HCT116 (cell line): ENCODE data around the gene MIA2. TPM values are rescaled to one million over a fixed set of nuclear protein-coding genes. Genes with fewer than 3 reads are reported as not detected.
"Not testable (repeated sequence)": the region's sequence is repeated elsewhere in the genome, so short reads cannot be mapped to it uniquely, and the experiment has no call there.

Experiments
- ATAC-seq: fragments of 200-7000 bp; cut with Tn5 transposase; 2 replicates; pipeline ENCODE4 v1.9.1; 2020; ENCODE audit warnings: mild to moderate bottlenecking, moderate library complexity
- BruUV-seq: library from RNA; stranded (reverse); fragments of 400-500 nt; replicated peaks from 2 replicates; lab custom pipeline; 2021; lab: Mats Ljungman, UMichigan
- CTCF ChIA-PET: fragments of 300-600 bp; sonication (Branson Sonifier 250); formaldehyde crosslinking; loops from one replicate; lab custom pipeline; 2021; ENCODE audit warnings: antibody characterized with exemption; lab: Charles Lee
- POLR2A ChIA-PET: fragments of 300-600, 350-600 bp; sonication (Branson Sonifier 250); formaldehyde crosslinking; loops from one replicate; lab custom pipeline; 2021; ENCODE audit warnings: antibody characterized with exemption; lab: Charles Lee
- RAD21 ChIA-PET, 2 experiments: fragments of 300-600 bp; sonication (Branson Sonifier 250); formaldehyde crosslinking; loops; one replicate each; lab custom pipeline; 2023; ENCODE audit warnings: low total read pairs in 2 of 2; ENCODE audit not compliant: uncharacterized antibody in 2 of 2, unreplicated experiment in 2 of 2, low non-redundant PET in 1 of 2; lab: Charles Lee
- DNase-seq: peaks from one replicate; pipeline ENCODE4 v3.0.0-alpha.2; 2010; ENCODE audit warnings: low read depth, low spot score
- H2AFZ ChIP-seq: fragments of 200-600 bp; shearing (Covaris generic), sonication (generic); 2 replicates; pipeline ENCODE4 v1.6.1; 2017; ENCODE audit warnings: low read depth, mixed run types, mixed read lengths, antibody characterized with exemption, low read length; ENCODE audit not compliant: poor library complexity, severe bottlenecking
- H3K27ac ChIP-seq: 2 replicates; pipeline ENCODE4 v1.5.1; 2012; ENCODE audit warnings: low read depth, low read length
- H3K27me3 ChIP-seq: fragments of 200-600 bp; sonication (generic); 2 replicates; pipeline ENCODE4 v1.6.1; 2016; ENCODE audit warnings: mixed run types, low read length, mixed read lengths; ENCODE audit not compliant: insufficient read depth
- H3K36me3 ChIP-seq, 2 experiments: fragments of 200-500 bp in 1 of 2; fragments of 200-600 bp in 1 of 2; sonication (Bioruptor generic) in 1 of 2; sonication (generic) in 1 of 2; 2 replicates each; pipeline versions ENCODE4 v1.5.1 to v1.6.1; 2014 to 2016; ENCODE audit warnings: low read length in 2 of 2, inconsistent platforms in 1 of 2, mixed read lengths in 1 of 2, mixed run types in 1 of 2; ENCODE audit not compliant: insufficient read depth in 2 of 2, control insufficient read depth in 1 of 2
- H3K4me1 ChIP-seq, 2 experiments: fragments of 200-600 bp in 1 of 2; sonication (generic) in 1 of 2; 2 replicates each; pipeline versions ENCODE4 v1.5.1 to v1.6.1; 2012 to 2017; ENCODE audit warnings: low read length in 2 of 2, inconsistent platforms in 1 of 2, mild to moderate bottlenecking in 1 of 2, mixed read lengths in 1 of 2, mixed run types in 1 of 2, moderate library complexity in 1 of 2; ENCODE audit not compliant: insufficient read depth in 2 of 2, control insufficient read depth in 1 of 2
- H3K4me2 ChIP-seq: fragments of 200-600 bp; sonication (generic); 2 replicates; pipeline ENCODE4 v1.6.1; 2017; ENCODE audit warnings: mixed run types, low read length, mixed read lengths
- H3K4me3 ChIP-seq, 2 experiments: fragments of 200-600 bp in 1 of 2; sonication (generic) in 1 of 2; replicated peaks in 1 of 2; 2 replicates each; pipeline ENCODE4 v1.5.1; 2011 to 2016; ENCODE audit warnings: low read length in 2 of 2, control low read depth in 1 of 2, low read depth in 1 of 2, mild to moderate bottlenecking in 1 of 2, mixed read lengths in 1 of 2, mixed run types in 1 of 2
- H3K79me2 ChIP-seq: fragments of 200-600 bp; sonication (generic); 2 replicates; pipeline ENCODE4 v1.6.1; 2017; ENCODE audit warnings: mild to moderate bottlenecking, mixed run types, low read length, moderate library complexity, mixed read lengths; ENCODE audit not compliant: insufficient read depth
- H3K9ac ChIP-seq: fragments of 200-600 bp; sonication (generic); 2 replicates; pipeline ENCODE4 v1.6.1; 2016; ENCODE audit warnings: low read length, mixed read lengths
- H3K9me2 ChIP-seq: fragments of 200-600 bp; sonication (generic), shearing (Covaris generic); 2 replicates; pipeline ENCODE4 v1.6.1; 2017; ENCODE audit warnings: mixed run types, mild to moderate bottlenecking, moderate library complexity; ENCODE audit not compliant: insufficient read depth
- H3K9me3 ChIP-seq, 2 experiments: fragments of 200-500 bp in 1 of 2; fragments of 200-600 bp in 1 of 2; sonication (Bioruptor generic) in 1 of 2; sonication (generic) in 1 of 2; 2 replicates each; pipeline ENCODE4 v1.6.1; 2014 to 2017; ENCODE audit warnings: low read length in 2 of 2, mixed read lengths in 2 of 2, inconsistent platforms in 1 of 2, low read depth in 1 of 2, mild to moderate bottlenecking in 1 of 2, mixed run types in 1 of 2, moderate library complexity in 1 of 2; ENCODE audit not compliant: control insufficient read depth in 1 of 2, insufficient read depth in 1 of 2
- H4K20me1 ChIP-seq: fragments of 200-600 bp; sonication (generic), shearing (Covaris generic); 2 replicates; pipeline ENCODE4 v1.6.1; 2017; ENCODE audit warnings: mixed run types, mild to moderate bottlenecking, moderate library complexity; ENCODE audit not compliant: insufficient read depth
- CBX3 ChIP-seq: IDR thresholded peaks from 2 replicates; pipeline ENCODE4 v1.6.1; 2012; ENCODE audit warnings: low read depth
- EZH2 ChIP-seq: fragments of 200-600 bp; sonication (generic); IDR thresholded peaks from 2 replicates; pipeline ENCODE4 v1.6.1; 2017; ENCODE audit warnings: antibody characterized with exemption, mixed run types
- TCF7L2 ChIP-seq: IDR thresholded peaks from 2 replicates; pipeline ENCODE4 v1.7.0; 2011; ENCODE audit warnings: borderline replicate concordance, inconsistent platforms; ENCODE audit not compliant: insufficient read depth, insufficient read length; ENCODE audit errors: extremely low read depth
- intact Hi-C: fragments of 100-400 bp; cut with micrococcal nuclease; formaldehyde crosslinking; loops from 2 replicates; pipeline ENCODE4 v1.10.0; 2022
- total RNA-seq: library from RNA; stranded (reverse); gene quantifications from one replicate; pipeline ENCODE4 v1.2.1, GENCODE V29; 2021; ENCODE audit not compliant: unreplicated experiment
- TF ChIP-seq, protein P1 (sequence below): IDR thresholded peaks from 2 replicates; pipeline ENCODE4 v1.6.1; 2011; ENCODE audit warnings: mild to moderate bottlenecking, low read length, moderate library complexity; ENCODE audit not compliant: insufficient replicate concordance; ENCODE audit errors: extremely low read depth
- TF ChIP-seq, protein P2 (sequence below): IDR thresholded peaks from 2 replicates; pipeline ENCODE4 v1.6.1; 2012; ENCODE audit warnings: low read depth

MIA2 gene
- total RNA-seq, 1 experiment from 2014 or later = 31.1 TPM

- ATAC-seq (no peak), DNase-seq (no peak)
- TF ChIP-seq, protein P1, sequence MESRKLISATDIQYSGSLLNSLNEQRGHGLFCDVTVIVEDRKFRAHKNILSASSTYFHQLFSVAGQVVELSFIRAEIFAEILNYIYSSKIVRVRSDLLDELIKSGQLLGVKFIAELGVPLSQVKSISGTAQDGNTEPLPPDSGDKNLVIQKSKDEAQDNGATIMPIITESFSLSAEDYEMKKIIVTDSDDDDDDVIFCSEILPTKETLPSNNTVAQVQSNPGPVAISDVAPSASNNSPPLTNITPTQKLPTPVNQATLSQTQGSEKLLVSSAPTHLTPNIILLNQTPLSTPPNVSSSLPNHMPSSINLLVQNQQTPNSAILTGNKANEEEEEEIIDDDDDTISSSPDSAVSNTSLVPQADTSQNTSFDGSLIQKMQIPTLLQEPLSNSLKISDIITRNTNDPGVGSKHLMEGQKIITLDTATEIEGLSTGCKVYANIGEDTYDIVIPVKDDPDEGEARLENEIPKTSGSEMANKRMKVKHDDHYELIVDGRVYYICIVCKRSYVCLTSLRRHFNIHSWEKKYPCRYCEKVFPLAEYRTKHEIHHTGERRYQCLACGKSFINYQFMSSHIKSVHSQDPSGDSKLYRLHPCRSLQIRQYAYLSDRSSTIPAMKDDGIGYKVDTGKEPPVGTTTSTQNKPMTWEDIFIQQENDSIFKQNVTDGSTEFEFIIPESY = no peak
- TF ChIP-seq TCF7L2 (no peak), EZH2 (no peak), CBX3 (no peak)
- TF ChIP-seq, protein P2, sequence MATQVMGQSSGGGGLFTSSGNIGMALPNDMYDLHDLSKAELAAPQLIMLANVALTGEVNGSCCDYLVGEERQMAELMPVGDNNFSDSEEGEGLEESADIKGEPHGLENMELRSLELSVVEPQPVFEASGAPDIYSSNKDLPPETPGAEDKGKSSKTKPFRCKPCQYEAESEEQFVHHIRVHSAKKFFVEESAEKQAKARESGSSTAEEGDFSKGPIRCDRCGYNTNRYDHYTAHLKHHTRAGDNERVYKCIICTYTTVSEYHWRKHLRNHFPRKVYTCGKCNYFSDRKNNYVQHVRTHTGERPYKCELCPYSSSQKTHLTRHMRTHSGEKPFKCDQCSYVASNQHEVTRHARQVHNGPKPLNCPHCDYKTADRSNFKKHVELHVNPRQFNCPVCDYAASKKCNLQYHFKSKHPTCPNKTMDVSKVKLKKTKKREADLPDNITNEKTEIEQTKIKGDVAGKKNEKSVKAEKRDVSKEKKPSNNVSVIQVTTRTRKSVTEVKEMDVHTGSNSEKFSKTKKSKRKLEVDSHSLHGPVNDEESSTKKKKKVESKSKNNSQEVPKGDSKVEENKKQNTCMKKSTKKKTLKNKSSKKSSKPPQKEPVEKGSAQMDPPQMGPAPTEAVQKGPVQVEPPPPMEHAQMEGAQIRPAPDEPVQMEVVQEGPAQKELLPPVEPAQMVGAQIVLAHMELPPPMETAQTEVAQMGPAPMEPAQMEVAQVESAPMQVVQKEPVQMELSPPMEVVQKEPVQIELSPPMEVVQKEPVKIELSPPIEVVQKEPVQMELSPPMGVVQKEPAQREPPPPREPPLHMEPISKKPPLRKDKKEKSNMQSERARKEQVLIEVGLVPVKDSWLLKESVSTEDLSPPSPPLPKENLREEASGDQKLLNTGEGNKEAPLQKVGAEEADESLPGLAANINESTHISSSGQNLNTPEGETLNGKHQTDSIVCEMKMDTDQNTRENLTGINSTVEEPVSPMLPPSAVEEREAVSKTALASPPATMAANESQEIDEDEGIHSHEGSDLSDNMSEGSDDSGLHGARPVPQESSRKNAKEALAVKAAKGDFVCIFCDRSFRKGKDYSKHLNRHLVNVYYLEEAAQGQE = no peak
- Histone ChIP-seq H3K4me2 (no peak overlapping the region), H3K27ac (no peak overlapping the region), H3K9ac (no peak overlapping the region), H3K27me3 (no peaks in the 10 kb centered on the region), H2AFZ (no peak overlapping the region), H3K4me1 (peaks cover 0 to 2% of the 10 kb centered on the region in 2 experiments; a peak in 1 of 4 replicates), H3K36me3 (no peaks in the 10 kb centered on the region; a peak in 1 of 4 replicates), H3K79me2 (peaks cover 51% of the 10 kb centered on the region), H3K9me3 (no peaks in the 10 kb centered on the region), H3K4me3 (no peak overlapping the region), H4K20me1 (no peaks in the 10 kb centered on the region), H3K9me2 (no peaks in the 10 kb centered on the region)
- intact Hi-C loops = no loop called here
- no TSS peak for BruUV-seq
- CTCF ChIA-PET = no interaction called here
- RAD21 ChIA-PET = no interaction called here
- POLR2A ChIA-PET = no interaction called here
Observed at GRCh38 chr14:39279515-39279914, 45.8 kb downstream of the MIA2 start.

- H3K36me3 ChIP-seq, H3K4me2 ChIP-seq, H3K4me1 ChIP-seq, H3K9me3 ChIP-seq, H3K27ac ChIP-seq, BruUV-seq, H4K20me1 ChIP-seq, H2AFZ ChIP-seq, intact Hi-C loops, POLR2A ChIA-PET, ATAC-seq, H3K4me3 ChIP-seq, DNase-seq, CTCF ChIA-PET, H3K9ac ChIP-seq, H3K27me3 ChIP-seq, H3K9me2 ChIP-seq: not testable (repeated sequence)
- RAD21 ChIA-PET = interaction anchor here in 1 of 2 experiments (0.7 kb wide), 1 partner anchor 10 kb away, joined by 4 read pairs; no protein-coding TSS in a partner anchor
- peaks cover 44% of the 10 kb centered on the region for H3K79me2 ChIP-seq
Observed at GRCh38 chr14:39280678-39281077, 47.0 kb downstream of the MIA2 start.
